Neural progenitor cell (in vitro differentiated cells): ENCODE data around the gene WDR7. TPM values are rescaled to one million over a fixed set of nuclear protein-coding genes. Genes with fewer than 3 reads are reported as not detected.

Experiments
- DNase-seq: peaks from one replicate; pipeline ENCODE4 v3.0.0-alpha.2; 2016; ENCODE audit warnings: low spot score
- H2AFZ ChIP-seq: fragments of 200-600 bp; sonication (generic); replicated peaks from 2 replicates; pipeline ENCODE4 v1.6.1; 2016; ENCODE audit warnings: antibody characterized with exemption
- H3F3A ChIP-seq: fragments of 200-600 bp; sonication (generic); 2 replicates; pipeline ENCODE4 v1.6.1; 2016; ENCODE audit warnings: antibody characterized with exemption, low read depth
- H3K27ac ChIP-seq: fragments of 200-600 bp; sonication (generic); 2 replicates; pipeline ENCODE4 v1.5.1; 2016; ENCODE audit warnings: mild to moderate bottlenecking
- H3K27me3 ChIP-seq: fragments of 200-600 bp; sonication (generic); 2 replicates; pipeline ENCODE4 v1.6.1; 2016; ENCODE audit warnings: mild to moderate bottlenecking, moderate library complexity
- H3K36me3 ChIP-seq: fragments of 200-600 bp; sonication (generic); 2 replicates; pipeline ENCODE4 v1.5.1; 2016
- H3K4me1 ChIP-seq: fragments of 200-600 bp; sonication (generic); 2 replicates; pipeline ENCODE4 v1.6.1; 2016; ENCODE audit warnings: mixed run types
- H3K4me2 ChIP-seq: fragments of 200-600 bp; sonication (generic); 2 replicates; pipeline ENCODE4 v1.6.1; 2016
- H3K4me3 ChIP-seq: fragments of 200-600 bp; sonication (generic); 2 replicates; pipeline ENCODE4 v1.5.1; 2016
- H3K79me2 ChIP-seq: fragments of 200-600 bp; sonication (generic); 2 replicates; pipeline ENCODE4 v1.6.1; 2016; ENCODE audit warnings: low read depth
- H3K9ac ChIP-seq: fragments of 200-600 bp; sonication (generic); 2 replicates; pipeline ENCODE4 v1.6.1; 2016
- H3K9me3 ChIP-seq: fragments of 200-600 bp; sonication (generic); 2 replicates; pipeline ENCODE4 v1.5.1; 2016; ENCODE audit warnings: low read depth
- H4K20me1 ChIP-seq: fragments of 200-600 bp; sonication (generic); 2 replicates; pipeline ENCODE4 v1.6.1; 2016; ENCODE audit warnings: low read depth
- H3K27ac Mint-ChIP-seq: 3 replicates; pipeline ENCODE4 v1.8.0; 2021; ENCODE audit warnings: mixed read lengths
- H3K27me3 Mint-ChIP-seq: 2 replicates; pipeline ENCODE4 v1.8.0; 2022; ENCODE audit warnings: low read depth, mild to moderate bottlenecking, inconsistent platforms, moderate library complexity, mixed read lengths; ENCODE audit not compliant: insufficient read depth
- H3K36me3 Mint-ChIP-seq: 3 replicates; pipeline ENCODE4 v1.8.0; 2021; ENCODE audit warnings: mixed read lengths
- H3K4me1 Mint-ChIP-seq: 3 replicates; pipeline ENCODE4 v1.8.0; 2021; ENCODE audit warnings: mixed read lengths
- H3K4me3 Mint-ChIP-seq: 3 replicates; pipeline ENCODE4 v1.8.0; 2021; ENCODE audit warnings: mild to moderate bottlenecking, moderate library complexity, mixed read lengths
- H3K9me3 Mint-ChIP-seq: 3 replicates; pipeline ENCODE4 v1.8.0; 2020; ENCODE audit warnings: mixed read lengths
- CTCF ChIP-seq: fragments of 200-600 bp; sonication (generic); IDR thresholded peaks from 2 replicates; pipeline ENCODE4 v1.5.1; 2017; ENCODE audit warnings: antibody characterized with exemption, mild to moderate bottlenecking
- EZH2 ChIP-seq: fragments of 200-600 bp; sonication (generic); IDR thresholded peaks from 2 replicates; pipeline ENCODE4 v1.6.1; 2017; ENCODE audit warnings: antibody characterized with exemption, mild to moderate bottlenecking, moderate library complexity
- EZH2phosphoT487 ChIP-seq: fragments of 200-600 bp; sonication (generic); IDR thresholded peaks from 2 replicates; pipeline ENCODE4 v1.6.1; 2017; ENCODE audit warnings: antibody characterized with exemption
- total RNA-seq: library from RNA; depleted of rRNA; stranded (reverse); fragments of >200 nt; gene quantifications from 2 replicates; pipeline ENCODE4 v1.2.3, GENCODE V29; 2015; ENCODE audit warnings: low replicate concordance

Gene WDR7
- total RNA-seq, 1 donor from 2014 or later = 12.3 TPM

DNA sequence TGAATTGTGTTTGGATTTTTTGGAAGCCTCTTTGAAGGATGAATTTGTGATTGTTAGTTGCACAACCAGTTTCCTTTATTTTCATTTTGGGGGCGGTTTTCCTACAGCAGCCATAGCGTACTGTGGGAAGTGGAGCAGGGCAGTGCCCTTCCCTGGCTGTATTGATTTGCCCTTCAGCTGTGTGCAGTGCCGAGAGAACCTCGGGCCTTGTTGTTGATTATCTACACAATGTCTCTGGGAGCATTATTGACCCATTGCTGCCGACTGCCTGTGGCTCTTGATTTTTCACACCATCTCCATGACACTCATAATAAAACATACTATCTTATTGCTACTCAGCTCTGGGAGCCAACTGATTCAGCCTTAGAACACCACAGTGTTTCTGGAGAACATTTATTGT lies 333.6 kb downstream of the WDR7 start:
- Mint-ChIP-seq H3K9me3 (no peaks in the 10 kb centered on the region), H3K36me3 (no peaks in the 10 kb centered on the region), H3K4me1 (peaks cover 42% of the 10 kb centered on the region), H3K27ac (peak overlapping the region; percentile 14), H3K4me3 (no peak overlapping the region), H3K27me3 (no peaks in the 10 kb centered on the region)
- no peaks in the 10 kb centered on the region for H3K79me2 ChIP-seq
- no peak overlapping the region for H3K9ac ChIP-seq
- no peak overlapping the region for H2AFZ ChIP-seq
- H3K4me3 ChIP-seq = no peak overlapping the region
- no peaks in the 10 kb centered on the region for H3K9me3 ChIP-seq
- H3K4me1 ChIP-seq = peaks cover 25% of the 10 kb centered on the region
- H3K27me3 ChIP-seq = no peaks in the 10 kb centered on the region
- H3K36me3 ChIP-seq = no peaks in the 10 kb centered on the region
- TF ChIP-seq CTCF = no peak
- no peak for TF ChIP-seq EZH2phosphoT487
- no peak for TF ChIP-seq EZH2
- peaks cover 11% of the 10 kb centered on the region for H4K20me1 ChIP-seq
- H3K4me2 ChIP-seq = no peak overlapping the region
- peaks cover 5% of the 10 kb centered on the region for H3F3A ChIP-seq
- DNase-seq = no peak
- no peak overlapping the region for H3K27ac ChIP-seq

DNA sequence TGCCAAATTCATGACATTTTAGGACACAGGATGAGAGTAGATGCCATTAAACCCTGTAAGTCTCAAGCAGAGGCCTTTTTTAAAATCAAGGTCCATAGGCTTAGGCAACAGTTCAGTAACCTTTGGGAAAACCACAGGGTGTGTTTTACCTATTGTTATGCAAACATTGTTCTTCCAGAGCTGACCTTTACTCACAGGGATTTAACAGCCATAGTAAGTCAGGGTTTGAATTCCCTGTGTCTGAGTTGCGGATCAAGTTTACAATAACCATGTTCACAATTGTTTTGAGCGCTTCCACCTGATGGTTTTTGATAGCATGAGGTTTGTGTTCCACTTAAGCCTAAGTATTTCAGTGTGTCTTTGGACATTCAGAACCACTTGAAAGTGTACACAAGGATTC lies 335.7 kb downstream of the WDR7 start:
- Mint-ChIP-seq H3K4me1 (peaks cover 42% of the 10 kb centered on the region), H3K9me3 (no peaks in the 10 kb centered on the region), H3K27ac (no peak overlapping the region), H3K4me3 (no peak overlapping the region), H3K36me3 (no peaks in the 10 kb centered on the region), H3K27me3 (no peaks in the 10 kb centered on the region)
- H3K9ac ChIP-seq = no peak overlapping the region
- H2AFZ ChIP-seq = no peak overlapping the region
- H3F3A ChIP-seq = peaks cover 5% of the 10 kb centered on the region
- no peak overlapping the region for H3K27ac ChIP-seq
- H3K9me3 ChIP-seq = no peaks in the 10 kb centered on the region
- H4K20me1 ChIP-seq = peaks cover 11% of the 10 kb centered on the region
- peaks cover 25% of the 10 kb centered on the region for H3K4me1 ChIP-seq
- H3K4me3 ChIP-seq = no peak overlapping the region
- DNase-seq = peak; percentile 78
- H3K36me3 ChIP-seq = no peaks in the 10 kb centered on the region
- TF ChIP-seq EZH2phosphoT487 (no peak), CTCF (no peak), EZH2 (no peak)
- no peaks in the 10 kb centered on the region for H3K27me3 ChIP-seq
- peak overlapping the region; percentile 32 for H3K4me2 ChIP-seq
- H3K79me2 ChIP-seq = no peaks in the 10 kb centered on the region

DNA sequence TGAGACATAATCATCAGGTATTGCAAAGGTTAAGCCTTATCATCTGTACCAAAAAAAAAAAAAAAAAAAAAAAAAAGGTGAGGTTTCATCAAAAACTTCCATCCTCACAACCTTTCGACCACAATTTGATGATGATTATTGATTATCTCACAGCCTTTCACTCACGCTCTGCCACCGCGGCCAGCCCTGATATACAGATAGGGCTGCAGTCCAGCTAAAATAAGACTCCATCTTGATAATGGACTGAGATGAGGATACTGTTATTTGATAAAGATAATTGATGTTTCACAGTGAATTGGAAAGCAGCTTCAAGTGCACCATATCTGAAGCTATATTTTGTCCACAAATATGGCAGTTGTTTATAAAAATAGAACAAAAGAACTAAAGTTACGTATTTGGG lies 336.1 kb downstream of the WDR7 start:
- no peak for DNase-seq
- H3K9me3 Mint-ChIP-seq = no peaks in the 10 kb centered on the region
- Histone ChIP-seq H3K4me3 (no peak overlapping the region), H3K9me3 (no peaks in the 10 kb centered on the region), H3K4me2 (peak overlapping the region; percentile 32), H3K27ac (no peak overlapping the region), H3K79me2 (no peaks in the 10 kb centered on the region), H2AFZ (no peak overlapping the region), H3K4me1 (peaks cover 22% of the 10 kb centered on the region), H4K20me1 (peaks cover 11% of the 10 kb centered on the region), H3K36me3 (no peaks in the 10 kb centered on the region), H3K9ac (no peak overlapping the region), H3F3A (peaks cover 5% of the 10 kb centered on the region), H3K27me3 (no peaks in the 10 kb centered on the region)
- no peak overlapping the region for H3K27ac Mint-ChIP-seq
- peaks cover 41% of the 10 kb centered on the region for H3K4me1 Mint-ChIP-seq
- H3K4me3 Mint-ChIP-seq = no peak overlapping the region
- no peaks in the 10 kb centered on the region for H3K36me3 Mint-ChIP-seq
- TF ChIP-seq EZH2 = no peak
- TF ChIP-seq CTCF = no peak
- TF ChIP-seq EZH2phosphoT487 = no peak
- H3K27me3 Mint-ChIP-seq = no peaks in the 10 kb centered on the region
